H1 (cell line): ENCODE results near the gene PHEX. TPM values are rescaled to one million over a fixed set of nuclear protein-coding genes. Genes with fewer than 3 reads are reported as not detected.

ENCODE experiments used
- CTCF ChIA-PET: fragments of 300-600 bp; sonication (Branson Sonifier 250); formaldehyde crosslinking; loops from one replicate; lab custom pipeline; 2021; ENCODE audit not compliant: partially characterized antibody; lab: Charles Lee
- POLR2A ChIA-PET: fragments of 300-600 bp; sonication (Branson Sonifier 250); formaldehyde crosslinking; loops from one replicate; lab custom pipeline; 2021; ENCODE audit warnings: inconsistent platforms; ENCODE audit not compliant: partially characterized antibody; lab: Charles Lee
- DNase-seq, 2 experiments: peaks; one replicate each; pipeline versions ENCODE4 v3.0.0 to v3.0.0-alpha.2; 2010 to 2022; ENCODE audit warnings: low spot score in 2 of 2, low read depth in 1 of 2, mixed read lengths in 1 of 2
- FAIRE-seq: peaks from 2 replicates; lab custom pipeline; 2011; peaks lifted over from hg19 to GRCh38; lab: Jason Lieb, UNC
- H2AFZ ChIP-seq: 2 replicates; pipeline ENCODE4 v1.8.1; 2012; ENCODE audit warnings: low read length, inconsistent platforms
- H2AK5ac ChIP-seq: 2 replicates; pipeline ENCODE4 v1.6.1; 2013; ENCODE audit warnings: low read depth, low read length
- H2BK120ac ChIP-seq: replicated peaks from 2 replicates; pipeline ENCODE3; 2013; ENCODE audit warnings: low read depth, low read length, inconsistent platforms
- H2BK12ac ChIP-seq: 2 replicates; pipeline ENCODE4 v1.6.1; 2013; ENCODE audit warnings: low read depth, low read length
- H2BK15ac ChIP-seq: 2 replicates; pipeline ENCODE4 v1.6.1; 2013; ENCODE audit warnings: low read length
- H2BK20ac ChIP-seq: 2 replicates; pipeline ENCODE4 v1.6.1; 2013; ENCODE audit warnings: low read length
- H2BK5ac ChIP-seq: 2 replicates; pipeline ENCODE4 v1.6.1; 2013; ENCODE audit warnings: low read depth, low read length
- H3K14ac ChIP-seq: 2 replicates; pipeline ENCODE4 v1.6.1; 2013; ENCODE audit warnings: inconsistent platforms; ENCODE audit not compliant: insufficient read length
- H3K18ac ChIP-seq: 2 replicates; pipeline ENCODE4 v1.6.1; 2013; ENCODE audit warnings: low read length; ENCODE audit errors: extremely low read depth
- H3K23ac ChIP-seq: 2 replicates; pipeline ENCODE4 v1.6.1; 2013; ENCODE audit warnings: inconsistent platforms; ENCODE audit not compliant: insufficient read length
- H3K23me2 ChIP-seq: 2 replicates; pipeline ENCODE4 v1.6.1; 2013; ENCODE audit warnings: low read depth, low read length
- H3K27ac ChIP-seq: 2 replicates; pipeline ENCODE4 v1.6.1; 2011; ENCODE audit warnings: low read depth, low read length, inconsistent platforms
- H3K27me3 ChIP-seq, 4 experiments: replicated peaks in 1 of 4; 1 replicate in 1 of 4; 2 replicates in 3 of 4; pipeline versions ENCODE4 v1.6.1 to v1.8.1; 2011 to 2013; ENCODE audit warnings: low read length in 3 of 4, mild to moderate bottlenecking in 3 of 4, inconsistent platforms in 2 of 4, mixed read lengths in 2 of 4, moderate library complexity in 1 of 4; ENCODE audit not compliant: control insufficient read depth in 3 of 4, insufficient read depth in 3 of 4; ENCODE audit errors: extremely low read depth in 1 of 4
- H3K36me3 ChIP-seq, 4 experiments: 2 replicates each; pipeline versions ENCODE4 v1.6.1 to v1.8.1; 2011 to 2013; ENCODE audit warnings: mild to moderate bottlenecking in 4 of 4, low read length in 3 of 4, moderate library complexity in 2 of 4, control low read depth in 1 of 4, inconsistent platforms in 1 of 4; ENCODE audit not compliant: insufficient read depth in 4 of 4, control insufficient read depth in 2 of 4
- H3K4ac ChIP-seq: replicated peaks from 2 replicates; pipeline ENCODE3; 2013; ENCODE audit warnings: low read length, low read depth, mixed read lengths, inconsistent platforms; ENCODE audit not compliant: insufficient read length
- H3K4me1 ChIP-seq, 4 experiments: replicated peaks in 1 of 4; 1 replicate in 1 of 4; 2 replicates in 3 of 4; pipeline versions ENCODE4 v1.6.1 to v1.8.1; 2011 to 2013; ENCODE audit warnings: low read length in 3 of 4, inconsistent platforms in 2 of 4, mixed read lengths in 1 of 4; ENCODE audit not compliant: insufficient read depth in 4 of 4, control insufficient read depth in 3 of 4
- H3K4me2 ChIP-seq, 2 experiments: 2 replicates each; pipeline versions ENCODE4 v1.6.1 to v1.8.1; 2011 to 2013; ENCODE audit warnings: low read depth in 2 of 2, low read length in 2 of 2, control low read depth in 1 of 2, inconsistent platforms in 1 of 2, mild to moderate bottlenecking in 1 of 2; ENCODE audit not compliant: insufficient read depth in 1 of 2
- H3K4me3 ChIP-seq, 4 experiments: fragments of 200-600, 300-600 bp in 1 of 4; sonication (generic), shearing (Covaris generic), sonication (Bioruptor Twin) in 1 of 4; 2 replicates each; pipeline versions ENCODE4 v1.5.1 to v1.8.1; 2011 to 2016; ENCODE audit warnings: low read length in 4 of 4, low read depth in 3 of 4, control low read depth in 2 of 4, inconsistent platforms in 2 of 4, mild to moderate bottlenecking in 2 of 4, mixed read lengths in 1 of 4, moderate library complexity in 1 of 4; ENCODE audit not compliant: insufficient read depth in 2 of 4; ENCODE audit errors: extremely low read depth in 1 of 4
- H3K56ac ChIP-seq: replicated peaks from 2 replicates; pipeline ENCODE3; 2013; ENCODE audit warnings: low read depth, mild to moderate bottlenecking, mixed read lengths, low read length, inconsistent platforms; ENCODE audit not compliant: insufficient read length
- H3K79me1 ChIP-seq: 2 replicates; pipeline ENCODE4 v1.6.1; 2013; ENCODE audit warnings: low read depth, low read length, control low read depth
- H3K79me2 ChIP-seq, 2 experiments: 2 replicates each; pipeline versions ENCODE4 v1.6.1 to v1.8.1; 2012 to 2013; ENCODE audit warnings: low read length in 2 of 2, mild to moderate bottlenecking in 2 of 2, inconsistent platforms in 1 of 2; ENCODE audit not compliant: insufficient read depth in 2 of 2, control insufficient read depth in 1 of 2
- H3K9ac ChIP-seq, 4 experiments: replicated peaks in 1 of 4; 1 replicate in 1 of 4; 2 replicates in 3 of 4; pipeline versions ENCODE4 v1.6.1 to v1.8.1; 2011 to 2013; ENCODE audit warnings: low read depth in 3 of 4, low read length in 3 of 4, control low read depth in 2 of 4, mild to moderate bottlenecking in 2 of 4, moderate library complexity in 2 of 4, inconsistent platforms in 1 of 4; ENCODE audit errors: extremely low read depth in 1 of 4
- H3K9me3 ChIP-seq, 2 experiments: 2 replicates each; pipeline versions ENCODE4 v1.6.1 to v1.8.1; 2012 to 2013; ENCODE audit warnings: mild to moderate bottlenecking in 2 of 2, moderate library complexity in 2 of 2, control low read depth in 1 of 2, inconsistent platforms in 1 of 2, low read depth in 1 of 2, low read length in 1 of 2, mixed read lengths in 1 of 2; ENCODE audit not compliant: insufficient read depth in 2 of 2
- H4K20me1 ChIP-seq, 2 experiments: replicated peaks in 1 of 2; 2 replicates each; pipeline versions ENCODE3 to v1.8.1; 2011 to 2013; ENCODE audit warnings: inconsistent platforms in 2 of 2, low read length in 2 of 2, mild to moderate bottlenecking in 1 of 2; ENCODE audit not compliant: insufficient read depth in 2 of 2, control insufficient read depth in 1 of 2
- H4K5ac ChIP-seq: 2 replicates; pipeline ENCODE4 v1.6.1; 2013; ENCODE audit warnings: low read length, low read depth, mixed read lengths, inconsistent platforms; ENCODE audit not compliant: insufficient read length
- H4K8ac ChIP-seq: 2 replicates; pipeline ENCODE4 v1.8.0; 2013; ENCODE audit warnings: mild to moderate bottlenecking, moderate library complexity, low read length, inconsistent platforms; ENCODE audit not compliant: insufficient read depth; ENCODE audit errors: extremely low read depth
- H4K91ac ChIP-seq: replicated peaks from 2 replicates; pipeline ENCODE3; 2013; ENCODE audit warnings: low read length, mixed read lengths, inconsistent platforms; ENCODE audit not compliant: insufficient read length
- ASH2L ChIP-seq: fragments of 200-600, 300-600 bp; sonication (generic); IDR thresholded peaks from one replicate; pipeline ENCODE4 v1.7.1; 2017; ENCODE audit warnings: low read length
- CBX8 ChIP-seq: fragments of 300-800, 300-1000 bp; sonication (generic); IDR thresholded peaks from 2 replicates; pipeline ENCODE4 v1.7.1; 2016; ENCODE audit warnings: low read depth, low read length, borderline replicate concordance
- CHD1 ChIP-seq: IDR thresholded peaks from 2 replicates; pipeline ENCODE4 v1.6.1; 2012; ENCODE audit warnings: low read depth, low read length, improper control_type of control experiment
- CTBP2 ChIP-seq: IDR thresholded peaks from 2 replicates; pipeline ENCODE4 v1.7.0; 2011; ENCODE audit warnings: borderline replicate concordance, mild to moderate bottlenecking, moderate library complexity, mixed read lengths, low read length; ENCODE audit not compliant: insufficient read depth, insufficient read length
- EZH2 ChIP-seq: fragments of 200-600 bp; sonication (generic); IDR thresholded peaks from 2 replicates; pipeline ENCODE4 v1.7.1; 2012; ENCODE audit warnings: low read depth, mild to moderate bottlenecking, moderate library complexity, low read length, inconsistent platforms; ENCODE audit not compliant: severe bottlenecking
- FOSL1 ChIP-seq: IDR thresholded peaks from 2 replicates; pipeline ENCODE4 v1.6.1; 2011; ENCODE audit warnings: mild to moderate bottlenecking, low read depth, low read length, moderate library complexity; ENCODE audit not compliant: insufficient read depth
- KDM4A ChIP-seq: IDR thresholded peaks from one replicate; pipeline ENCODE4 v1.7.1; 2012; ENCODE audit warnings: low read depth, mild to moderate bottlenecking, moderate library complexity, low read length, inconsistent platforms; ENCODE audit not compliant: severe bottlenecking
- PHF8 ChIP-seq: fragments of 200-600 bp; sonication (generic); conservative IDR thresholded peaks from 2 replicates; pipeline ENCODE4 v1.7.1; 2012; ENCODE audit warnings: low read depth, mild to moderate bottlenecking, inconsistent platforms, low read length, moderate library complexity
- POLR2AphosphoS5 ChIP-seq: IDR thresholded peaks from 2 replicates; pipeline ENCODE4 v1.6.1; 2011; ENCODE audit warnings: low read depth, low read length
- ZNF274 ChIP-seq: IDR thresholded peaks from 2 replicates; pipeline ENCODE4 v1.7.0; 2012; ENCODE audit warnings: low read length, borderline replicate concordance; ENCODE audit errors: extremely low read depth
- WGBS, 2 experiments: shearing (Covaris generic) in 1 of 2; methylation state at CpG; one replicate each; pipeline versions ENCODE4 v1.1.6 to v1.1.7; 2013 to 2015; ENCODE audit warnings: low lambda C conversion rate in 2 of 2, mixed read lengths in 2 of 2, inconsistent platforms in 1 of 2, low coverage in 1 of 2, missing lambda C conversion rate in 1 of 2; ENCODE audit not compliant: insufficient replicate concordance in 2 of 2, insufficient coverage in 1 of 2, insufficient read length in 1 of 2; ENCODE audit errors: extremely low coverage in 1 of 2, missing lambda C conversion rate in 1 of 2; 5-methylcytosine and 5-hydroxymethylcytosine counted together
- polyA plus RNA-seq, 7 experiments: library from polyadenylated mRNA; depleted of rRNA in 3 of 7; stranded (reverse) in 5 of 7; unstranded in 2 of 7; fragments of >200 nt in 5 of 7; fragments of 200-250 nt in 2 of 7; gene quantifications; 1 replicate in 5 of 7; 2 replicates in 1 of 7; 4 replicates in 1 of 7; pipeline versions ENCODE4 v1.2.1 to v1.2.3, GENCODE V29; 2011 to 2013; ENCODE audit warnings: missing spikeins in 2 of 7, mixed read lengths in 2 of 7
- total RNA-seq: library from RNA; stranded (reverse); fragmentation: NEBNext Ultra II Directional; extraction: Animal tissue kit (Norgen Biotek cat#: 25700); gene quantifications from 2 replicates; pipeline ENCODE4 v1.2.1, GENCODE V29; 2021
- TF ChIP-seq, protein P1 (sequence below): IDR thresholded peaks from 2 replicates; pipeline ENCODE4 v1.6.1; 2011; ENCODE audit warnings: low read length, improper control_type of control experiment
- TF ChIP-seq, protein P2 (sequence below): IDR thresholded peaks from 2 replicates; pipeline ENCODE4 v1.6.1; 2012; ENCODE audit warnings: inconsistent platforms

PHEX gene
- total and polyA plus RNA-seq, 2 of the 8 experiments (the other 6 are each of a cell fraction or from before 2014, with no cell fraction given), result 0.03 to 0.11 TPM

DNA sequence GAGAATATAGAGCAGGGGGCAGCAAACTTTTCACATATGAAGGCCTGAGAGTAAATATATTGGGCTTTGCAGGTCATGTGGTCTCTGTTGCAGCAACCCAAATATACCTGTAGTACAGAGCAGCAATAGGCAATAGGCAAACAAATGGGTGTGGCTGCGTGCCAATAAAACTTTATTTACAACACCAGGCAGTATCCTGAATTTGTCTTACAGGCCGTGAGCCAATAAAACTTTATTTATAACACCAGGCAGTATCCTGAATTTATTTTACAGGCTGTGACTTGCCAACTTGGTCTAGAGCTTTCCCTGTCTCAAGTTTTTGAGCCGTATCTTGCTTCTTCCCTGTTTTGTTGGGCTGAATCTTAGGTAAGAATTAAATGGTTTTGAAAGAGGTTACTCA, 118.2 kb downstream of the PHEX start:
- DNase-seq (no peak), FAIRE-seq (no peak)
- ChIA-PET POLR2A (no interaction called here), CTCF (interaction anchor here (1.3 kb wide), 1 partner anchor 165 kb away, joined by 5 read pairs; no protein-coding TSS in a partner anchor)
- Histone ChIP-seq H3K4ac (no peak overlapping the region), H3K79me2 (no peaks in the 10 kb centered on the region), H3K9me3 (no peaks in the 10 kb centered on the region), H3K14ac (no peak overlapping the region), H3K23ac (no peak overlapping the region), H3K27ac (no peak overlapping the region), H4K8ac (no peak overlapping the region), H3K4me2 (no peak overlapping the region), H4K91ac (no peak overlapping the region), H2BK12ac (no peak overlapping the region), H3K23me2 (no peaks in the 10 kb centered on the region), H3K18ac (no peak overlapping the region), H4K5ac (no peak overlapping the region), H2BK5ac (no peak overlapping the region), H3K36me3 (no peaks in the 10 kb centered on the region), H2BK15ac (no peak overlapping the region), H3K79me1 (no peaks in the 10 kb centered on the region), H3K4me3 (no peak overlapping the region), H3K27me3 (no peaks in the 10 kb centered on the region), H2AFZ (no peak overlapping the region), H4K20me1 (no peaks in the 10 kb centered on the region), H3K9ac (no peak overlapping the region), H3K56ac (no peak overlapping the region), H2BK20ac (no peak overlapping the region), H2BK120ac (no peak overlapping the region), H3K4me1 (no peaks in the 10 kb centered on the region), H2AK5ac (no peak overlapping the region)
- WGBS, 2 experiments, result 95% methylated on average over 3 of the region's 3 CpGs; no CpG with 5 or more reads in 1 of the 2 experiments
- TF ChIP-seq CHD1 (no peak), KDM4A (no peak), ASH2L (no peak), FOSL1 (no peak), EZH2 (no peak), CTBP2 (no peak), CBX8 (no peak), ZNF274 (no peak), POLR2AphosphoS5 (no peak), PHF8 (no peak)
- TF ChIP-seq, protein P1, sequence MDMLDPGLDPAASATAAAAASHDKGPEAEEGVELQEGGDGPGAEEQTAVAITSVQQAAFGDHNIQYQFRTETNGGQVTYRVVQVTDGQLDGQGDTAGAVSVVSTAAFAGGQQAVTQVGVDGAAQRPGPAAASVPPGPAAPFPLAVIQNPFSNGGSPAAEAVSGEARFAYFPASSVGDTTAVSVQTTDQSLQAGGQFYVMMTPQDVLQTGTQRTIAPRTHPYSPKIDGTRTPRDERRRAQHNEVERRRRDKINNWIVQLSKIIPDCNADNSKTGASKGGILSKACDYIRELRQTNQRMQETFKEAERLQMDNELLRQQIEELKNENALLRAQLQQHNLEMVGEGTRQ, result no peak
- TF ChIP-seq, protein P2, sequence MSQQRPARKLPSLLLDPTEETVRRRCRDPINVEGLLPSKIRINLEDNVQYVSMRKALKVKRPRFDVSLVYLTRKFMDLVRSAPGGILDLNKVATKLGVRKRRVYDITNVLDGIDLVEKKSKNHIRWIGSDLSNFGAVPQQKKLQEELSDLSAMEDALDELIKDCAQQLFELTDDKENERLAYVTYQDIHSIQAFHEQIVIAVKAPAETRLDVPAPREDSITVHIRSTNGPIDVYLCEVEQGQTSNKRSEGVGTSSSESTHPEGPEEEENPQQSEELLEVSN, result no peak
